GM21619 (cell line): ENCODE measurements around the gene SPAG6.

Experiments used
- ATAC-seq: cut with Tn5 transposase; IDR thresholded peaks from one replicate; pipeline ENCODE4 v1.9.1; 2021; ENCODE audit not compliant: unreplicated experiment

The SPAG6 gene

DNA sequence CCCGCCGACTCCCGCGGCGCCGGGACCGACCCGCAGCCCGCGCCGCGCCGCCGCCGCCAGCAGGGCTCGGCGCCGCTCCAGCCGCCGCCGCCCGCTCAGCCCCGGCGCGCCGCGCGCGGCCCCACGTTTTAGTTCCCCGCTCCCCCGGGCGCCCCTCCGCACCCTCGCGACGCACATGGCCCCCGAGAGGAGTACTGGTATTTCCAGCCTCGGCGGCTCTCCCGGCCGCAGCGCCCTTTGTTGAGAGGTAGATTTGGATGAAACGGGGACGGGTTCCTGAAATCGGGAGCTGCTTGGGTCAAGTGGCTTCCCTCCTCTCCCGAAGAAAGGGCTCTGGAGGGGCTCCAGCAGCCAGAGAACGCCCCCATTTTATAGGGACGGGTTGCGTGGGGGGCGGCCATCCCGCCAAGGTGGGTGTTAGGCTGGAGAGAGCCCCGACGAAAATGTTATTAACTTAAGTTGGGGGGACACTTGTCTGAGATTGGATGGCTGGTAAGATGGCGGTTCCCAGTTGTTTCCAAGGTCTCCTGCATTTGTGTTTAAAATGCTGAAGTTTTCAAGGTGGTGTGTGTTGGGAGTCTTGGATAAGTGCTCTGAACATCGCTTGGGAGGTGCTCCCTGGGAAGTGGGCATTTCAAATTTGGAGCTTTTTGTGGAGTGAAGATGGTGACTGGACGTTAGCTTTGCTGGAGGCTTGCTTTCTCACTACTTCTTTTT is 23.2 kb upstream of the SPAG6 start:
- ATAC-seq = no peak

DNA sequence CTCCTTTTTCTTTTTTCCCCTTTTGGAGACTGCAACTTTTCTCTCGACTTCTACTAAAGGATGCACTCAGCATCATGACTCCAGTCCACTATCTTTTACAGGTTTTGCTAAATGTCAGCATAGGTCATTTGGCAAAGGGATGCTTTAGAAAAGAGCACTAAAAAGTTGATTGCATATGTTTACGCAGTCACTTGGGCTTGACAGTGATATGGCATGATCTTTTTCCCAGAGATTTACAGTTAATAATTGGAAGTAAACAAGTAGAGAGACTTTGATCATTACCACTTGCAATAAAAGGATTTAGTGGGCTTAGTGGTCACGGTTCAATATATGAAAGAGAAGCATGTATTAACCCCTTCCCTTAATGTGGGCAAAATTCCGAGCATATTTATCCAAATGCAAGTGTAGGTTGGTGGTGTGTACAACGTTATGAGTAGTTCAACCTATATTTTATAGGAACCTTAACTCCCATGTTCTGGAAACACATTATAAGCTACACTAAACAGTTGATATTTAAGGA is 22.6 kb upstream of the SPAG6 start:
- ATAC-seq = no peak

DNA sequence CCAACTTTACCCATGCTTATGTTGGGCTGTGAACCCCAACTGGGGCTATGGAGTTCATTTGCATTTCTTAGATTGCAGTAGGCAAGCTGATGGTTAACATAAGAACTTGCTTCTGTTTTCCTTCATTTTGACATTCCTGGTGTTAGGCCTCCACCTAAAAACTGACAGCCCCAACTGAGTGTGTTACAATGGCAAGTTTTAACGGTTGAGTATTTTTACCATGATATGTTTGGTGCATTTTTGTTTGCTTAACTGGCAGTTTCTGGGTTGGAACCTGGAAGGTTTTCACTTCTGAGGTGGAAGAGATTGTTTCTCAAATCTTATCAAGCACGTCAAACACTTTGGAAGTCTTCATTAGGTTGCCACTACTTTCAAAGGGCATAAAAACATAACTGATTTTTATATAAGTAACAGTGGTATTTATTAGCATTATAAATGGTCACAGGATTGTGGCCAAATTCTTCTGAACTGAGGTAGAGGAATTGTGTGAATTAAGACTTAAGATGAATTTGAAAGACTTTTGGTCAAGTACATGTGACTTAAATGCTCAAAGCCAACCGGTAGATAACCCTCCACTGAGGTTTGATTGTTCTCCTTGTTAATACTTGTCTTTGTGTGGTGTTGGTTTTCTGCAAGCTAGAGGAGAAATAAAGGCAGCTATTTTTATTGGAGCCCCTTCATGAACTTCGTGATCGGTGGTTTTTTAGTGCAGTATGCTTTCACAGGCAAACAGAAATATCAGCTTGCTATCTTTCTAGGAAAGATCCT is 21.6 kb upstream of the SPAG6 start:
- ATAC-seq = no peak

DNA sequence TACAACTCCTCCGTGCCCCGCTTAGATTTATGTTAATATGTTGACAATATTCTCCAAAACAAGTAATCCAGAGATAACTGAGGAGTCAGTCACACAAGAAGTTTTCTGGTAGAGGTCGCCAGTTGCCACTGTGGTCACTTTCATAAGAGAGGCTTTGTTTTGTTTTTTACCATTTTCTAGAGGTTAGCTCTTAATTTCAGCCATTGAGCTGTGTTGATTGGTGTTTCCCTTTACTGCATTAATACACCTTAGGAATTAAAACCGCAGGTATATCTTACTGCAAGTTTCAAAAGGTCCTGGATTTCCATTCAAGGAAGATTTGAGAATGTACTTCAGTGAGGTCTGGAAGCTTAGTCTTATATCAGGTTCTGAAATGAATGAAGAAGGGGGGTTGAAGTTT is 20.9 kb upstream of the SPAG6 start:
- no peak for ATAC-seq

DNA sequence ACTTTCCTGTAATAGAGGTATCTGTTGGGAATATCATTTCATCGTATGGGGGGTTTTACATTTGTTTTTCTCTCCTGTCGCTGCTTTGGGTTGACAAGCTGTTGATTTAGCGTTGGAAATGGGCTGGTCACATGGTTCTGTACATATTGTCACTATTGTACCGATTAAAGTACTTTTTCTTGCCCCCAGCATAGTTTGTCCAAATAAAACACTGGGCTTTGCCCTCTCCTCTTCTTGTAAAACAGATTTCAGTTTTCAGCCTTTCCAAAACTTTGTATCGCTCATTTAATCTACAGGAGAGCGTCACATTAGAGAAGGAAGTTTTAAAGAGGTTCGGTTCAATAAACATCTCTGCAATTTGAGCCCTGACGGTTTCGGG is 20.4 kb upstream of the SPAG6 start:
- ATAC-seq = no peak

GRCh38 chr10:22325272-22326144 is 19.8 kb upstream of the SPAG6 start:
- peak; percentile 52 for ATAC-seq

DNA sequence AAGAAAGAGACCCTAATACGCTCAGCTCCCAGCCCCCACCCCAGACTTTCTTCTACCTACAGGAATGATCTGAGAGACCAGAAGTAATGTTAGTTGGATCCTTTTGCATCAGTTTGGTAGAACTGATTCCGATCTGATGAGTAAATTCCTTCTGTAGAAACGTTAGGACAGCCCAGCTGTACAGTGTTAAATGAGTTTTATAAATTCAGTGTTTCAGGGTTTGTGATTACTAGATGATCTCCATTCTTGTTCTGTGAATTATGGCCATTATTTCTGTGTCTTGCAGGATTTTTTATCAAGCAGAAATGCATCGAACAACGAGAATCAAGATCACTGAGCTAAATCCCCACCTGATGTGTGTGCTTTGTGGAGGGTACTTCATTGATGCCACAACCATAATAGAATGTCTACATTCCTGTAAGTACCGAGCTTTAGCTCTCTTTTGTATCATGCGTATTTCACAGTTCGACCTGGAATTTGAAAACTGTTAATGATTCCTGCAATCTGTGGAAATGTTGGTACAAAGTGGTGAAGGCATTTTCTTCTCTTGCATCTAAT is 19.1 kb upstream of the SPAG6 start:
- ATAC-seq = no peak

- ATAC-seq = no peak
These were observed 16.1 kb upstream of the SPAG6 start for GRCh38 chr10:22329150-22329549.

DNA sequence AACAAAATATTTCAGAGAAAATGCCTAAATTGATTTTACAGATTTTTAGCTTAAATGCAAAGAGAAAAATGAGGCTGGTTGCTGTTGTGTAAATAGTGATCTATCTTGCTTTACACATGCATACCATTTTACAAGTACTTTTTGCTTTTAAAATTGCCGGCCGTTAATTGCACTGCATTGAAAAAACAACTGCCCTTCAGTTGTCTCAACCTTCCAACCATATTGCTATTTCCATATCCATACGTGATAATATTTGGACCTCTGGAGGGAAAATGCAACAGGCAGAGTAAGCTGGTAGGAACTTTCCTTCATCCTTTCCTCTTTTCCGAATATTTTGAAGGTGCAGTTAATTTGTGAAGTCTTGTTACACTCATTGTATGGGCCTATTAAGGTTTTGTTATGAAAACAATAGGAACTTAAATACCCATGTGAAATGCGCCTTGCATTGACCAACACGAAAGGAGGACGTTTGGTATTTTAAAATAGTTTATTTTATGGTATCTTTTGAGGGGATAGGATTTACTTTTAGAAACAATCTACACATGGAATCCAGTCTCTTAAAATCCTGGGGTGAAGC is 13.1 kb upstream of the SPAG6 start:
- ATAC-seq = no peak

DNA sequence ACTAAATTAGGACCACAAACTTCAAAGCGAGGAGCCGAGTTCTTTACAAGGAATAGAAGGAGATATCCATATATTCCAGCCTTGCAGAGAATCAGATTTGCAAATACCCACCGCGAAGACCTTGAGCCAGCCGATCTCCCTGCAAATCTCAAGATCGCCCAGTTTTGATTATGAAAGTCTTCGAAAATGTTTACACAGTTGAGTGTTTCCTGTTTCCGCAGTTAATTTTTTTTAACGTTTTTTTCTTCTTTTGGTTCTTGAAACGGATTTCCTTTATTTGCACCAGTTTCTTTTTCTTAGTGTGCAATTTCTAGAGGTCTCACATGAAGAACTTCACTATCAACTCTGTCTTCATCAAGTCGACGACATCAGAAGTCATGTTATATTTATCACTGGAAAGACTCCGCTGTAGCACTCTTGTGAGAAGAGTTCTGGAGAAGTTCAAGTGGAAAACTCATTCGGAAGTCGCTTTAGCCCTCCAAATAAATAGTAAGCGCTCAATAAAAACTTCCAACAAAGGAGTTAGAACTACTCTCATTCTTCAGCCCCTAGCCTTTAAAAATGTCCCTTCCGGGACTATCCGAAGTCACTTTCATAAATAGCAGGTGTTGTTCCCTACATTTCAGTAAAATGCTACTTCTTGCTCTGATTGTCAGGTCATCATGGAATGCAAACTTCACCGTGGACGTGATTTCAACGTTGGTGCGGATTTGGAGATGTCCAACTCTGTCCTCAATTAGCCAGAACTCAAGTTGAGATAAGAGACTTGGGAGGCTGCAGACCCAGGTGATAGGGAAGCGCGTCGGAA is 11.9 kb upstream of the SPAG6 start:
- no peak for ATAC-seq

GRCh38 chr10:22333975-22334282 is 11.4 kb upstream of the SPAG6 start:
- ATAC-seq = no peak

GRCh38 chr10:22334414-22335172 is 10.7 kb upstream of the SPAG6 start:
- no peak for ATAC-seq

DNA sequence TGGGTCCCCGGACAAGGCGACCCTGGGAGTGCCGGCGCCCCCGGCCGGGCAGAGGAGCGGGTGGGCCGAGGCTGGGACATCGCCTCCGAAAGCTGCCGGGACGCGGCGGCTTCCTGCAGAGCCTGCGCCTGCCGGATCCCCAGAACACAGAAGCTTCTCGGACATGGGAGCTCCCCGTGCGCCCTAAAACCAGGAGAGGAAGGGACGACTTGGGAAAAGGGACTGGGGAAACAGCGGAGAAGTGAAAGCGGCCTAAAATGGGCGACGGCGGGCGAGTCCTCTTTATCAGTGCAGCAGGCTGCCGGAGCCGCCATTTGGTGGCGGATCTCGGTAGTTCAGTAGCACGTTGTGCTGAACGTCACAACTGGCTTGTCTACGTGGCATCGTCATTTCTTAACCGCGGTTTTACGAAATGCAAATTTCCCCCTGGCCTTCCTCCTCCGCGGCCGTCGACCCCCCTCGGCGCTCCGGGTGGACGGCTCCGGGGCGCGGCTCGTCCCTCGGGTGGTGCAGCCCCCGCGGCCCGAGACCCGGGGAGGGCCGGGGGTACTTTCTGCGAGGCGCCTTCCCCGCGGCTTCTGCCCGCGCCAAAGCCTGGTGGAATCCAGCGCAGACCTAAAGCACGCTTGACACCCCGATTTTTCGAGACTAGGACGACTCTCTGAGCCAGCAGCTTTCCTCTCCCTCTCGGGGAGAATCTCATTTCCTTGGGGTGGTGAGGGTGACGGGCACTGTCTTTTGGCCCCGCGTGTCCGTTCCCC is 9.9 kb upstream of the SPAG6 start:
- peak; percentile 39 for ATAC-seq

DNA sequence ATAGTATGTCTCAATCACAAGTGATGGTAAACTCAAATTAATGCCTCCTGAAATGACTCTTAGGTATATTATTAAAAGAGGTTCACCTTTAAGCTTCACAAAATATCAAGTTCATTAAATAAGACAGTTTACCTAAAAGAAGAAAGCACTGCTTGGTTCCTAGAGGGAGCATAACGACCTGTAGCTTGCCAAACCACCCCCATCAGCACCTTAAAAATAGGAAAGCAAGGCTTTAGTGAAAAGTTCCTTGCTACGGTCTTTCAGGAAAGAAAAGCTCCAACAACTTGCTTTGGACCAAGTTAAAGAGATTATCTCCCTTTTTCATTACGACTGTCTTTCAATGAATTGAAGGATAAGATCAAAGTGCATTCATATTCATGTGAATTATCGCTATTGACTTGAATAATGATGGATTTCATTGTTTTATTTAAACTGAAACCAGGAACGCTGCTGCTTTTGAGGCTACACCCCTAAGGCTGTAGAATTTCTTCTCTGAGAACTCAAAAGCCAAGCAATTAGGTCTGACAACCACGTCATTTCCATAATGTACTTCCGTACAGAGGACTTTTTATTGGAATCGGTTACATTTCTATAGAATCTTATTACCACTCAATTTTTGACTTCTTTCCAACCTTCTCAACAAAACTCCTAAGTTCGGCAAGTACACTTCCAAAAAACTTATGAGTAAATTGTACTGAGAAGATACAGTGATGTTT is 7.0 kb upstream of the SPAG6 start:
- ATAC-seq = no peak

DNA sequence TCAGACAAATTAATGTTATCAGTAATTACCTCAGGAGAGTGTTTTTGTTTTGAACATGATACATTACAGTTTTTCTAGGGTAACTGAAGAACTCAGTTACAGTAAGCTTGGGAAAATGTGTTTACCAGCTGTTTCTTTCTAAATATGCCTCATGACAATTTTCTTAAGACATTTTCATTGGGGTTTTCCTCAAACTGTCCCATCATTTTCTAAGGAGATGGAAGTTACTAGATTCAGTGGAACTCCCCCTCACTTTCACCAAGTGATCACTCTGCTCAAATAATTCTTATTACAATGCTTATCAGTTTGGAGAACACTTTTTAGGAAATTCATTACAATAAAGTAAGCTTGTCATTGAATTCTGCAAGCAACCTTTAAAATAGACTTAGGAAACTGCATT is 6.4 kb upstream of the SPAG6 start:
- ATAC-seq = no peak

DNA sequence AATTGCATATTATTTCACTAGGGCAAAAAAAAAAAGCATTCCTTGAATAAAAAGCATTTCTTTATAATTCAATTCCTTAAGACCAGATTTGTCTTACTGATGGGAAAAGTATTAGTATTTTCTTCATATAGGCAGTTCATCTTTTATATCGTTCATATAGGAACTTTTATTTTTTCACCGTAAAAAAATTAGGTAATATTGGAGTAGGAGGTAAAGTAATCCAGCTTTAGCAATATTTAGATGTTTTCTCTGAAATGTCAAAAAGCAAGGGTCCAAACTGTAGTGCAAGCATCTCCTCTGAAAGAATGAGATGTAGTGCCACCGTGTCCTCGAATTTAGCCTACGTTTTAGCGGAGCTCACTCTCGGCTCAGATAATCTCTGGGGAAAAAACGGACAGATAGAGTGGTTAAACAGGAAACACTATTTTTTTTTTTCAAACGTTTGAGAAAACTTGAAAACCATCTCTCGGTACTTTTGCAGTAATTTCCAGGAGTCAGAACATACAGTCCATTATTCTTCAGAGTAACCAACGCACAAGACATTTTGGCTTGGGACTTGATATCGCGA is 5.5 kb upstream of the SPAG6 start:
- ATAC-seq = no peak

DNA sequence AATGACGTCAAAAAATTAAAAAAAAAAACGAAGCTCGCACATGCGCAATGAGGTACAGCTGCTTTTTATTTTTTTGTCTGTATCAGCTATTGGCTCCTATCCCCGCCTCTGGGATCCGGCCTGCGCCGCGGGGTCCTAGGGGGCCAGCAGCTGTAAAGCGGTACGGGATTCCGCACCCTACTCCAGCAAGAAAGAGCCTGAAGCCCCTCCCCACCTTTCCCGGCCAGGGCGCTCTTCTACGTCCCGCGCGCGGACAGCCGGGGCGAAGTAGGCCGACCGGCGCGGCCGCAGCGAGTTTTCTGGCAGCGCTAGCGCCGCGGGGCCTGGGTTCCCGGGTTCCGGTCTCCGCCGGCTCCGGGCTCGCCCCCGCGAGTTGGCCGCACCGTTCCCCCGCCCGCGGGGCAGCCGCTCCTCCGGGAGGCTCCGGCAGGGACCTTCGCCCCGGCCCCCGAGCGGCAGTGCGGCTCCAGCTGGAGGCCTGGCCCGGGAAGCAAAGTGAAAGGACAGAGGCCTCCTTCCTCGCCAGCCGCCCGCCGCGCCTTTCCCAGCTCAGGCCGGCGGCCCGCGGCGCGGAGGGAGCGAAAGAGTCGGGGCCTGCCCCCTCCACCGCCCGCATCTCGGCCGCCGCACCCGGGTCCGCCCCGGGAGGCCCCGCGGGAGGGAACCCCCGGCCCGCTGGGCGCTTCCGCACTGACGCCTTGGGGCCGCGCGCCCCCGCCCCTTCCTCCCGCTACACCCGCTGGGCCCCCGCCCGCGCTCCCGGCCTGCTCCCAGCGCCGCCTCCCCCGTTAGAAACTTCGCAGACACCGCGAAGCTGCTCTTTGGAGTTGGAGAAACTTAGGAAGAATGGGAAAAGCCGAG is 4.7 kb upstream of the SPAG6 start:
- ATAC-seq = peak; percentile 44
